OCI-LY1 (cell line): ENCODE measurements around the gene MAN1A1.

ENCODE experiments used
- H2AFZ ChIP-seq: fragments of 200-600 bp; sonication (generic), shearing (Covaris generic); 2 replicates; pipeline ENCODE4 v1.6.0; 2014; ENCODE audit warnings: antibody characterized with exemption, mild to moderate bottlenecking, low read length
- H3F3A ChIP-seq: fragments of 200-600 bp; sonication (generic), shearing (Covaris generic); 2 replicates; pipeline ENCODE4 v1.6.0; 2014; ENCODE audit warnings: mild to moderate bottlenecking, antibody characterized with exemption, low read length, moderate library complexity; ENCODE audit not compliant: insufficient read depth
- H3K27ac ChIP-seq: fragments of 200-600 bp; sonication (generic); 2 replicates; pipeline ENCODE4 v1.5.1; 2014; ENCODE audit warnings: low read length, mixed run types, mild to moderate bottlenecking, low read depth; ENCODE audit not compliant: poor library complexity, severe bottlenecking
- H3K27me3 ChIP-seq: fragments of 200-600 bp; sonication (generic); 2 replicates; pipeline ENCODE4 v1.6.0; 2014; ENCODE audit warnings: antibody characterized with exemption, mild to moderate bottlenecking, low read length, moderate library complexity; ENCODE audit not compliant: insufficient read depth
- H3K36me3 ChIP-seq: fragments of 200-600 bp; sonication (generic); 2 replicates; pipeline ENCODE4 v1.6.1; 2014; ENCODE audit warnings: mild to moderate bottlenecking, antibody characterized with exemption, low read length, moderate library complexity, mixed read lengths; ENCODE audit not compliant: insufficient read depth
- H3K4me1 ChIP-seq: fragments of 200-600 bp; sonication (generic); 2 replicates; pipeline ENCODE4 v1.5.1; 2014; ENCODE audit warnings: mild to moderate bottlenecking, low read length, moderate library complexity; ENCODE audit not compliant: insufficient read depth, severe bottlenecking
- H3K4me2 ChIP-seq: fragments of 200-600 bp; sonication (generic), shearing (Covaris generic); 2 replicates; pipeline ENCODE4 v1.6.1; 2014; ENCODE audit warnings: low read length
- H3K4me3 ChIP-seq: fragments of 200-600 bp; sonication (generic); 2 replicates; pipeline ENCODE4 v1.5.1; 2014; ENCODE audit warnings: low read length, low read depth, mild to moderate bottlenecking, mixed read lengths; ENCODE audit not compliant: poor library complexity, severe bottlenecking
- H3K79me2 ChIP-seq: fragments of 200-600 bp; shearing (Covaris generic); 2 replicates; pipeline ENCODE4 v1.6.1; 2016; ENCODE audit warnings: mixed run types, low read length, mixed read lengths; ENCODE audit not compliant: insufficient read depth
- H3K9ac ChIP-seq: fragments of 200-600 bp; sonication (generic), shearing (Covaris generic); 2 replicates; pipeline ENCODE4 v1.6.1; 2014; ENCODE audit warnings: mild to moderate bottlenecking, low read length, mixed read lengths
- H3K9me2 ChIP-seq: fragments of 200-600 bp; sonication (generic), shearing (Covaris generic); 2 replicates; pipeline ENCODE4 v1.6.1; 2014; ENCODE audit warnings: low read depth, mild to moderate bottlenecking, low read length, mixed read lengths
- H3K9me3 ChIP-seq: fragments of 200-600 bp; shearing (Covaris generic); 2 replicates; pipeline ENCODE4 v1.6.1; 2014; ENCODE audit warnings: low read length, mixed read lengths
- H4K20me1 ChIP-seq: fragments of 200-600 bp; sonication (generic), shearing (Covaris generic); 2 replicates; pipeline ENCODE4 v1.6.0; 2016; ENCODE audit warnings: mild to moderate bottlenecking, low read length; ENCODE audit not compliant: insufficient read depth
- EZH2 ChIP-seq: fragments of 200-600 bp; sonication (generic), shearing (Covaris generic); IDR thresholded peaks from 2 replicates; pipeline ENCODE4 v1.8.0; 2017; ENCODE audit warnings: borderline replicate concordance, mixed run types, mild to moderate bottlenecking, antibody characterized with exemption, low read length, moderate library complexity, mixed read lengths
- TF ChIP-seq, protein P1 (sequence below): fragments of 200-600 bp; sonication (generic), shearing (Covaris generic); IDR thresholded peaks from 2 replicates; pipeline ENCODE4 v1.5.1; 2017; ENCODE audit warnings: mild to moderate bottlenecking, antibody characterized with exemption, low read length, moderate library complexity, mixed read lengths

Gene MAN1A1

DNA sequence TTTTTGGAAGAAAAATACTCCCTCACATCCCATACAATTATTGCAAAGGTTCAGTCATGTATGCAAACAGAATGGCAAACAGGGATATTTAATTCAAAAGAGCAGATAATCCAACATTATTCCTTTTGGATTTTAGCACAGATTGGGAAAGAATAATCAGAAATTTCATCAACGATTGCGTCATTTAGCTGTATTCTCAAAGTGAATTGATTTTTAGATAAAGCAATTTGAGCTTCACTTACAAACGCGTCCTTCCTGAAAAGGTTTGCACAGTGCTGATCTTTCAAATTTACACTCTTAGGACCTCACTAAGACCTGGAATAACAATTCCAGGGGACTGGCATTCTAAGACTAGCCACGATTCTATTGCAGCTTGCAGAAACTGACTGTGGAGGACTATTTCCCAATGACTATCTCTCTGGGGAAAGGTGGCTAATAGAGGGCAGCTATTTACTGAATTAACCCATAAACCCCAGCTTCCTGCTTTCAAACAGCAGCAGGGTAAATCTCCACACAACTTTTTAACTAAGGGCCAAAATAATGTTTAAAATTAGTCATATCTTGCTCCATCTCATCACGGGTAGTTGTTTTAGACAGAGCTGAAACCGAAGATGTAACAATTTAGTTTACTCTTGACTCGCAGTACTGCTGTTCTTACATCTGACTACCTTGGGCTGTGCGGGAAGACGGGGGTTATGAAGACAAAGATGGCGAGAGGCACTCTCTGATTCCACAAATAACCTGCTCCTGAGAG lies 139.9 kb downstream of the MAN1A1 start:
- H3F3A ChIP-seq = no peaks in the 10 kb centered on the region
- no peaks in the 10 kb centered on the region for H3K79me2 ChIP-seq
- no peak overlapping the region for H3K4me2 ChIP-seq
- no peak for TF ChIP-seq EZH2
- TF ChIP-seq, protein P1, sequence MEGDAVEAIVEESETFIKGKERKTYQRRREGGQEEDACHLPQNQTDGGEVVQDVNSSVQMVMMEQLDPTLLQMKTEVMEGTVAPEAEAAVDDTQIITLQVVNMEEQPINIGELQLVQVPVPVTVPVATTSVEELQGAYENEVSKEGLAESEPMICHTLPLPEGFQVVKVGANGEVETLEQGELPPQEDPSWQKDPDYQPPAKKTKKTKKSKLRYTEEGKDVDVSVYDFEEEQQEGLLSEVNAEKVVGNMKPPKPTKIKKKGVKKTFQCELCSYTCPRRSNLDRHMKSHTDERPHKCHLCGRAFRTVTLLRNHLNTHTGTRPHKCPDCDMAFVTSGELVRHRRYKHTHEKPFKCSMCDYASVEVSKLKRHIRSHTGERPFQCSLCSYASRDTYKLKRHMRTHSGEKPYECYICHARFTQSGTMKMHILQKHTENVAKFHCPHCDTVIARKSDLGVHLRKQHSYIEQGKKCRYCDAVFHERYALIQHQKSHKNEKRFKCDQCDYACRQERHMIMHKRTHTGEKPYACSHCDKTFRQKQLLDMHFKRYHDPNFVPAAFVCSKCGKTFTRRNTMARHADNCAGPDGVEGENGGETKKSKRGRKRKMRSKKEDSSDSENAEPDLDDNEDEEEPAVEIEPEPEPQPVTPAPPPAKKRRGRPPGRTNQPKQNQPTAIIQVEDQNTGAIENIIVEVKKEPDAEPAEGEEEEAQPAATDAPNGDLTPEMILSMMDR = no peak
- H3K4me3 ChIP-seq = no peak overlapping the region
- no peak overlapping the region for H3K9ac ChIP-seq
- no peaks in the 10 kb centered on the region for H3K27me3 ChIP-seq
- no peaks in the 10 kb centered on the region for H3K9me2 ChIP-seq
- H3K27ac ChIP-seq = no peak overlapping the region
- H2AFZ ChIP-seq = no peak overlapping the region
- no peaks in the 10 kb centered on the region for H3K9me3 ChIP-seq
- no peaks in the 10 kb centered on the region for H3K36me3 ChIP-seq
- H4K20me1 ChIP-seq = no peaks in the 10 kb centered on the region
- no peaks in the 10 kb centered on the region for H3K4me1 ChIP-seq

DNA sequence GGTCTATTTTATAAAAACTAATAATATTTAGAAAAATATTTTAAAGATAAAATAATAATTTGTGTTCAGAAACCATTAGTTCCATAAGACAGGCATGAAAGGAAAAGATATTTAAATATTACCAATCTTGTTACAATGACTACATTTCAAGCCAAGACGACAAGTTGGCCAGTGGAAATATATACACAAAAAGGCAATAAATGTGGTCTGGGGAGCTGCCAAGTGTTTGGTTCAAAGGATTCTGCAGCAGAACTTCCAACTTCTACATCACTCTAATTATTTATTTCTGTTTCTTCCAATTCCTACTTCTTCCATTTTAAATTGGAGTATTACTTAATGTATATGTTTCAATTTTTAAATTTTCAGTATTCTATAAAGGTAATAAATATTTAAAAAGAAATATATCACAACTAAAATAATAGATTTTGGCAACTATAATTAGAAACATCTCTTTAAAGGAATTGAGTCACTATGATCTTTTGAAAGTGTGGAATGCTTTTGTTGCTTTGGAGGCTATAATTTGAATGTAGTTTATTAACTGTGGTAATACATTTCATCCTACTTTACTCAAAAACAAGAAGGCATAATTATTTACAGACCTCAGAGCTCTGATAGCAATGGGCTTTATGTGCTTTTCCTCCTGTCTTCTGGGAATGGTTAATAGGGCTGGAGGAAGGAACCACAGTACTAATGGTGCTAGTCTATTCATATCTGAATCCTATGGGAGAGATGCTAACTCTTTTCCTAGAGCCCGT lies 141.4 kb downstream of the MAN1A1 start:
- H3K4me1 ChIP-seq = no peaks in the 10 kb centered on the region
- no peaks in the 10 kb centered on the region for H3F3A ChIP-seq
- no peak overlapping the region for H3K27ac ChIP-seq
- H2AFZ ChIP-seq = no peak overlapping the region
- no peak overlapping the region for H3K4me2 ChIP-seq
- no peaks in the 10 kb centered on the region for H3K79me2 ChIP-seq
- no peaks in the 10 kb centered on the region for H3K27me3 ChIP-seq
- H3K36me3 ChIP-seq = no peaks in the 10 kb centered on the region
- H3K9me3 ChIP-seq = no peaks in the 10 kb centered on the region
- H3K9ac ChIP-seq = no peak overlapping the region
- H4K20me1 ChIP-seq = no peaks in the 10 kb centered on the region
- no peak overlapping the region for H3K4me3 ChIP-seq
- TF ChIP-seq EZH2 = no peak
- TF ChIP-seq, protein P1 = no peak
- H3K9me2 ChIP-seq = no peaks in the 10 kb centered on the region

DNA sequence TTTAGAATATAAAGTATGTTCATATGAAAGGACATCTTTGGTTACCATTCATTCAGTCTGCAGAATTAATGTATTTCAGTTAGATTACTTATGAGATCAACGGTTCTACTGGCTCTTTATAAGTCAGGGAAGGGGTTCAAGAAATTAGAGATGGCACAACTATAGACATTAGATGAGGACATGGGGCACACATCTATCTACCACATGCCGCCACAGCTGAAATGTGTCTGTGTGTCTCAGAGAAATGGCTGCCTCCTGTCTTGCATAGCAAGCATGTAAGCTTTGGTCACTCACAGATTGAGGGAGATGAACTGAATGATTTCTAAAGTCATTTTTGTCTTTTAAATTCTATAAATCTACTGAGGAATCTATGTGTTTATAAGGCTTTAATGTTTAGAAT lies 142.2 kb downstream of the MAN1A1 start:
- H3K4me2 ChIP-seq = no peak overlapping the region
- H2AFZ ChIP-seq = no peak overlapping the region
- no peak overlapping the region for H3K27ac ChIP-seq
- H3K9me3 ChIP-seq = no peaks in the 10 kb centered on the region
- no peak overlapping the region for H3K9ac ChIP-seq
- H3K27me3 ChIP-seq = no peaks in the 10 kb centered on the region
- no peak overlapping the region for H3K4me3 ChIP-seq
- no peaks in the 10 kb centered on the region for H3F3A ChIP-seq
- no peaks in the 10 kb centered on the region for H3K9me2 ChIP-seq
- TF ChIP-seq, protein P1 = no peak
- no peak for TF ChIP-seq EZH2
- H3K79me2 ChIP-seq = no peaks in the 10 kb centered on the region
- H4K20me1 ChIP-seq = no peaks in the 10 kb centered on the region
- H3K36me3 ChIP-seq = peaks cover 6% of the 10 kb centered on the region; the same call in 1 of the 2 replicates
- H3K4me1 ChIP-seq = no peaks in the 10 kb centered on the region
